Muscle of leg (tissue), 11 donors: ENCODE measurements around the gene TFAP2A. TPM values are rescaled to one million over a fixed set of nuclear protein-coding genes. Genes with fewer than 3 reads are reported as not detected.

Experiments used
- DNase-seq: peaks from one replicate; pipeline ENCODE4 v3.0.0; 2013
- H3K27ac ChIP-seq: one replicate; pipeline ENCODE4 v1.5.1; 2013; ENCODE audit warnings: mild to moderate bottlenecking, low read length, control low read depth
- H3K27me3 ChIP-seq: one replicate; pipeline ENCODE4 v1.6.1; 2013; ENCODE audit warnings: low read length; ENCODE audit not compliant: control insufficient read depth, insufficient read depth
- H3K36me3 ChIP-seq: one replicate; pipeline ENCODE4 v1.6.1; 2013; ENCODE audit warnings: low read length; ENCODE audit not compliant: control insufficient read depth, insufficient read depth
- H3K4me1 ChIP-seq: one replicate; pipeline ENCODE4 v1.6.1; 2013; ENCODE audit warnings: low read length; ENCODE audit not compliant: control insufficient read depth, insufficient read depth
- H3K4me3 ChIP-seq: one replicate; pipeline ENCODE4 v1.5.1; 2013; ENCODE audit warnings: low read length, control low read depth
- H3K9me3 ChIP-seq: replicated peaks from 2 replicates; pipeline ENCODE4 v1.6.1; 2013; ENCODE audit warnings: low read depth, low read length; ENCODE audit not compliant: control insufficient read depth
- WGBS: methylation state at CpG from one replicate; pipeline ENCODE4 v1.1.5; 2013; ENCODE audit warnings: missing lambda C conversion rate; ENCODE audit not compliant: insufficient coverage; 5-methylcytosine and 5-hydroxymethylcytosine counted together
- polyA plus RNA-seq, 8 donors: library from polyadenylated mRNA; unstranded; fragments of 120-200 nt; gene quantifications; one replicate each; pipeline versions ENCODE4 v1.2.1 to v1.2.3, GENCODE V29; 2013; ENCODE audit warnings: inconsistent platforms in 1 of 8, low replicate concordance in 1 of 8; ENCODE audit not compliant: insufficient read length in 8 of 8, insufficient read depth in 1 of 8
- total RNA-seq: library from RNA; stranded (reverse); fragments of 120-200 nt; gene quantifications from one replicate; pipeline ENCODE4 v1.2.4, GENCODE V29; 2013

Gene TFAP2A
- total and polyA plus RNA-seq, 9 donors = 0.13 to 11.4 (median 0.46) TPM

- no peak for DNase-seq
- 14% methylated on average over 5 of the region's 6 CpGs for WGBS
- H3K4me1 ChIP-seq = peaks cover 11% of the 10 kb centered on the region
- no peaks in the 10 kb centered on the region for H3K9me3 ChIP-seq
- no peak overlapping the region for H3K27ac ChIP-seq
- H3K27me3 ChIP-seq = peaks cover 56% of the 10 kb centered on the region
- no peaks in the 10 kb centered on the region for H3K36me3 ChIP-seq
- peak overlapping the region; percentile 40 for H3K4me3 ChIP-seq
These were observed 12.0 kb upstream of the TFAP2A start for GRCh38 chr6:10426781-10427279.

- Histone ChIP-seq H3K9me3 (no peaks in the 10 kb centered on the region), H3K4me1 (peaks cover 12% of the 10 kb centered on the region), H3K27ac (no peak overlapping the region), H3K27me3 (peaks cover 63% of the 10 kb centered on the region), H3K4me3 (peak overlapping the region; percentile 40), H3K36me3 (no peaks in the 10 kb centered on the region)
- peak; percentile 36 for DNase-seq
- 1% methylated on average over 49 of the region's 54 CpGs for WGBS
These were observed 11.3 kb upstream of the TFAP2A start for GRCh38 chr6:10425975-10426780.

- 2% methylated on average over 22 of the region's 35 CpGs for WGBS
- H3K4me1 ChIP-seq = peaks cover 14% of the 10 kb centered on the region
- DNase-seq = no peak
- H3K27ac ChIP-seq = no peak overlapping the region
- peaks cover 71% of the 10 kb centered on the region for H3K27me3 ChIP-seq
- H3K4me3 ChIP-seq = peak overlapping the region; percentile 40
- no peaks in the 10 kb centered on the region for H3K36me3 ChIP-seq
- no peaks in the 10 kb centered on the region for H3K9me3 ChIP-seq
These were observed 10.5 kb upstream of the TFAP2A start for GRCh38 chr6:10425176-10425974.

GRCh38 chr6:10424040-10424439, 9.2 kb upstream of the TFAP2A start:
- DNase-seq = no peak
- H3K4me1 ChIP-seq = peaks cover 14% of the 10 kb centered on the region
- WGBS = no CpG with 5 or more reads among the region's 5 CpGs
- peaks cover 80% of the 10 kb centered on the region for H3K27me3 ChIP-seq
- no peak overlapping the region for H3K27ac ChIP-seq
- no peak overlapping the region for H3K4me3 ChIP-seq
- no peaks in the 10 kb centered on the region for H3K9me3 ChIP-seq
- H3K36me3 ChIP-seq = no peaks in the 10 kb centered on the region

- peaks cover 94% of the 10 kb centered on the region for H3K27me3 ChIP-seq
- no peak overlapping the region for H3K27ac ChIP-seq
- WGBS = 13% methylated on average over 6 of the region's 7 CpGs
These were observed 7.8 kb upstream of the TFAP2A start for GRCh38 chr6:10422737-10423034.

GRCh38 chr6:10421921-10422736, 7.3 kb upstream of the TFAP2A start:
- H3K27me3 ChIP-seq = peaks cover 99% of the 10 kb centered on the region
- no peak for DNase-seq
- no peaks in the 10 kb centered on the region for H3K36me3 ChIP-seq
- H3K4me1 ChIP-seq = peaks cover 17% of the 10 kb centered on the region
- H3K9me3 ChIP-seq = peaks cover 2% of the 10 kb centered on the region
- no peak overlapping the region for H3K27ac ChIP-seq
- WGBS = 1% methylated on average over 36 of the region's 39 CpGs
- H3K4me3 ChIP-seq = no peak overlapping the region

More at GRCh38 chr6:10422737-10423034, 7.8 kb upstream of the TFAP2A start:
- DNase-seq = no peak
- Histone ChIP-seq H3K36me3 (no peaks in the 10 kb centered on the region), H3K4me1 (peaks cover 14% of the 10 kb centered on the region), H3K4me3 (no peak overlapping the region), H3K9me3 (peaks cover 1% of the 10 kb centered on the region)

GRCh38 chr6:10421158-10421920, 6.5 kb upstream of the TFAP2A start:
- DNase-seq = no peak

GRCh38 chr6:10420546-10421157, 5.8 kb upstream of the TFAP2A start:
- H3K36me3 ChIP-seq = no peaks in the 10 kb centered on the region
- H3K27me3 ChIP-seq = peaks cover 100% of the 10 kb centered on the region
- H3K4me1 ChIP-seq = peaks cover 12% of the 10 kb centered on the region
- WGBS = 0% methylated on average over 13 of the region's 21 CpGs
- no peak for DNase-seq
- H3K9me3 ChIP-seq = peaks cover 2% of the 10 kb centered on the region
- H3K27ac ChIP-seq = no peak overlapping the region
- no peak overlapping the region for H3K4me3 ChIP-seq

More at GRCh38 chr6:10421158-10421920, 6.5 kb upstream of the TFAP2A start:
- H3K4me3 ChIP-seq = no peak overlapping the region
- H3K36me3 ChIP-seq = no peaks in the 10 kb centered on the region
- WGBS = under 1% methylated on average over 47 of the region's 47 CpGs
- H3K4me1 ChIP-seq = peaks cover 15% of the 10 kb centered on the region
- H3K9me3 ChIP-seq = peaks cover 2% of the 10 kb centered on the region
- no peak overlapping the region for H3K27ac ChIP-seq
- H3K27me3 ChIP-seq = peaks cover 100% of the 10 kb centered on the region
